ENCODE data around the gene LGI1. TPM values are rescaled to one million over a fixed set of nuclear protein-coding genes. Genes with fewer than 3 reads are reported as not detected.

Gene LGI1
- total RNA-seq, 1 experiment from 2014 or later = not detected

- TF ChIP-seq, protein P1, sequence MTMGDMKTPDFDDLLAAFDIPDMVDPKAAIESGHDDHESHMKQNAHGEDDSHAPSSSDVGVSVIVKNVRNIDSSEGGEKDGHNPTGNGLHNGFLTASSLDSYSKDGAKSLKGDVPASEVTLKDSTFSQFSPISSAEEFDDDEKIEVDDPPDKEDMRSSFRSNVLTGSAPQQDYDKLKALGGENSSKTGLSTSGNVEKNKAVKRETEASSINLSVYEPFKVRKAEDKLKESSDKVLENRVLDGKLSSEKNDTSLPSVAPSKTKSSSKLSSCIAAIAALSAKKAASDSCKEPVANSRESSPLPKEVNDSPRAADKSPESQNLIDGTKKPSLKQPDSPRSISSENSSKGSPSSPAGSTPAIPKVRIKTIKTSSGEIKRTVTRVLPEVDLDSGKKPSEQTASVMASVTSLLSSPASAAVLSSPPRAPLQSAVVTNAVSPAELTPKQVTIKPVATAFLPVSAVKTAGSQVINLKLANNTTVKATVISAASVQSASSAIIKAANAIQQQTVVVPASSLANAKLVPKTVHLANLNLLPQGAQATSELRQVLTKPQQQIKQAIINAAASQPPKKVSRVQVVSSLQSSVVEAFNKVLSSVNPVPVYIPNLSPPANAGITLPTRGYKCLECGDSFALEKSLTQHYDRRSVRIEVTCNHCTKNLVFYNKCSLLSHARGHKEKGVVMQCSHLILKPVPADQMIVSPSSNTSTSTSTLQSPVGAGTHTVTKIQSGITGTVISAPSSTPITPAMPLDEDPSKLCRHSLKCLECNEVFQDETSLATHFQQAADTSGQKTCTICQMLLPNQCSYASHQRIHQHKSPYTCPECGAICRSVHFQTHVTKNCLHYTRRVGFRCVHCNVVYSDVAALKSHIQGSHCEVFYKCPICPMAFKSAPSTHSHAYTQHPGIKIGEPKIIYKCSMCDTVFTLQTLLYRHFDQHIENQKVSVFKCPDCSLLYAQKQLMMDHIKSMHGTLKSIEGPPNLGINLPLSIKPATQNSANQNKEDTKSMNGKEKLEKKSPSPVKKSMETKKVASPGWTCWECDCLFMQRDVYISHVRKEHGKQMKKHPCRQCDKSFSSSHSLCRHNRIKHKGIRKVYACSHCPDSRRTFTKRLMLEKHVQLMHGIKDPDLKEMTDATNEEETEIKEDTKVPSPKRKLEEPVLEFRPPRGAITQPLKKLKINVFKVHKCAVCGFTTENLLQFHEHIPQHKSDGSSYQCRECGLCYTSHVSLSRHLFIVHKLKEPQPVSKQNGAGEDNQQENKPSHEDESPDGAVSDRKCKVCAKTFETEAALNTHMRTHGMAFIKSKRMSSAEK (CRISPR knock-in tag; IDR thresholded peaks at IDR 0.05; ENCODE audit: borderline replicate concordance) = no peak
- no peak for TF ChIP-seq ZNF671 (CRISPR knock-in tag; IDR thresholded peaks at IDR 0.05)
Observed at GRCh38 chr10:93807371-93807770, 49.6 kb downstream of the LGI1 start (continued).

GRCh38 chr10:93812659-93813338 lies 55.1 kb downstream of the LGI1 start:
- no peak for ATAC-seq
- peaks cover 4% of the 10 kb centered on the region; the same call in 1 of the 2 replicates for H3K9me3 Mint-ChIP-seq
- H3K36me3 Mint-ChIP-seq = no peaks in the 10 kb centered on the region
- TF ChIP-seq, protein P2, sequence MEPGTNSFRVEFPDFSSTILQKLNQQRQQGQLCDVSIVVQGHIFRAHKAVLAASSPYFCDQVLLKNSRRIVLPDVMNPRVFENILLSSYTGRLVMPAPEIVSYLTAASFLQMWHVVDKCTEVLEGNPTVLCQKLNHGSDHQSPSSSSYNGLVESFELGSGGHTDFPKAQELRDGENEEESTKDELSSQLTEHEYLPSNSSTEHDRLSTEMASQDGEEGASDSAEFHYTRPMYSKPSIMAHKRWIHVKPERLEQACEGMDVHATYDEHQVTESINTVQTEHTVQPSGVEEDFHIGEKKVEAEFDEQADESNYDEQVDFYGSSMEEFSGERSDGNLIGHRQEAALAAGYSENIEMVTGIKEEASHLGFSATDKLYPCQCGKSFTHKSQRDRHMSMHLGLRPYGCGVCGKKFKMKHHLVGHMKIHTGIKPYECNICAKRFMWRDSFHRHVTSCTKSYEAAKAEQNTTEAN (CRISPR knock-in tag; IDR thresholded peaks at IDR 0.05) = no peak
- TF ChIP-seq OVOL2 (CRISPR knock-in tag; IDR thresholded peaks at IDR 0.05; ENCODE audit: borderline replicate concordance) = no peak
- no peak for TF ChIP-seq PRRX2 (CRISPR knock-in tag; IDR thresholded peaks at IDR 0.05)
- TF ChIP-seq, protein P3, sequence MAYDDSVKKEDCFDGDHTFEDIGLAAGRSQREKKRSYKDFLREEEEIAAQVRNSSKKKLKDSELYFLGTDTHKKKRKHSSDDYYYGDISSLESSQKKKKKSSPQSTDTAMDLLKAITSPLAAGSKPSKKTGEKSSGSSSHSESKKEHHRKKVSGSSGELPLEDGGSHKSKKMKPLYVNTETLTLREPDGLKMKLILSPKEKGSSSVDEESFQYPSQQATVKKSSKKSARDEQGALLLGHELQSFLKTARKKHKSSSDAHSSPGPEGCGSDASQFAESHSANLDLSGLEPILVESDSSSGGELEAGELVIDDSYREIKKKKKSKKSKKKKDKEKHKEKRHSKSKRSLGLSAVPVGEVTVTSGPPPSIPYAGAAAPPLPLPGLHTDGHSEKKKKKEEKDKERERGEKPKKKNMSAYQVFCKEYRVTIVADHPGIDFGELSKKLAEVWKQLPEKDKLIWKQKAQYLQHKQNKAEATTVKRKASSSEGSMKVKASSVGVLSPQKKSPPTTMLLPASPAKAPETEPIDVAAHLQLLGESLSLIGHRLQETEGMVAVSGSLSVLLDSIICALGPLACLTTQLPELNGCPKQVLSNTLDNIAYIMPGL (CRISPR knock-in tag; IDR thresholded peaks at IDR 0.05) = no peak
- TF ChIP-seq NFATC4 (CRISPR knock-in tag; IDR thresholded peaks at IDR 0.05) = no peak
- TF ChIP-seq GABPB1 (CRISPR knock-in tag; IDR thresholded peaks at IDR 0.05) = no peak
- no peak for TF ChIP-seq JAZF1 (CRISPR knock-in tag; IDR thresholded peaks at IDR 0.05)
- TF ChIP-seq USF1 (CRISPR knock-in tag; IDR thresholded peaks at IDR 0.05) = no peak
- TF ChIP-seq CREB1 (CRISPR knock-in tag; IDR thresholded peaks at IDR 0.05) = no peak
- TF ChIP-seq ESRRA (CRISPR knock-in tag; IDR thresholded peaks at IDR 0.05; ENCODE audit: borderline replicate concordance) = no peak
- no peak for TF ChIP-seq CREM (CRISPR knock-in tag; IDR thresholded peaks at IDR 0.05)
- TF ChIP-seq NR3C1 (CRISPR knock-in tag; conservative IDR thresholded peaks at IDR 0.05; ENCODE audit: low read depth) = no peak
- no peak for TF ChIP-seq ZNF121 (CRISPR knock-in tag; IDR thresholded peaks at IDR 0.05)
- no peak for TF ChIP-seq NR1H2 (CRISPR knock-in tag; IDR thresholded peaks at IDR 0.05)
- no peak overlapping the region for H3K27ac Mint-ChIP-seq
- no peak for DNase-seq (ENCODE audit: low spot score)
- H3K27me3 Mint-ChIP-seq (ENCODE audit: low read depth) = peaks cover 20% of the 10 kb centered on the region
- peaks cover 15% of the 10 kb centered on the region for H3K4me1 Mint-ChIP-seq
- ChIA-PET CTCF (interaction anchor here (0.6 to 7.9 kb wide), 11 partner anchors 8 to 474 kb away, joined by 3 to 425 read pairs (median 3); no protein-coding TSS in a partner anchor), POLR2A (interaction anchor here (0.7 kb wide), 1 partner anchor 39 kb away, joined by 3 read pairs; no protein-coding TSS in a partner anchor)
- no peak overlapping the region for H3K4me3 Mint-ChIP-seq
